Measurements from ENCODE around the gene SLC38A1. TPM values are rescaled to one million over a fixed set of nuclear protein-coding genes. Genes with fewer than 3 reads are reported as not detected.
"Not testable (repeated sequence)": the region's sequence is repeated elsewhere in the genome, so short reads cannot be mapped to it uniquely, and the experiment has no call there.

SLC38A1 gene
- total RNA-seq, 2 donors from 2014 or later: 265 to 277 TPM

DNA sequence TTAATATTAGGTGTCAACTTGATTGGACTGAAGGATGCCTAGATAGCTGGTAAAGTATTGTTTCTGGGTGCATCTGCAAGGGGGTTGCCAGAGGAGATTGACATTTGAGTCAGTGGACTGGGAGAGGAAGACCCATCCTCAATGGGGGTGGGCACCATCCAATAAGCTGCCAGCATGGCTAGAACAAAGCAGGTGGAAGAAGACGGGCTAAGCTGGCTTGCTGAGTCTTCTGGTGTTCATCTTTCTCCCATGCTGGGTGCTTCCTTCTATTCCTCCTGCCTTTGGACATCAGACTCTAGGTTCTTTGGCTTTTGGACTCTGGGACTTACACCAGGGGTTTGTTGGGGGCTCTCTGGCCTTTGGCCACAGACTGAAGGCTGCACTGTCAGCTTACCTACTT is 87.4 kb downstream of the SLC38A1 start:
- no peaks in the 10 kb centered on the region for H3K27me3 Mint-ChIP-seq (ENCODE audit: low read depth)
- ATAC-seq (replicated peaks in 1 of 2): no peak
- H3K4me3 Mint-ChIP-seq: no peak overlapping the region
- peaks cover 41% of the 10 kb centered on the region for H3K4me1 Mint-ChIP-seq (ENCODE audit: low read depth)
- H3K36me3 Mint-ChIP-seq (ENCODE audit: insufficient read depth in 2 of 2): peaks cover 0 to 2% of the 10 kb centered on the region in 2 donors
- no peaks in the 10 kb centered on the region for H3K9me3 Mint-ChIP-seq
- peak overlapping the region; percentile 65 for H3K27ac Mint-ChIP-seq
- no peak for DNase-seq

DNA sequence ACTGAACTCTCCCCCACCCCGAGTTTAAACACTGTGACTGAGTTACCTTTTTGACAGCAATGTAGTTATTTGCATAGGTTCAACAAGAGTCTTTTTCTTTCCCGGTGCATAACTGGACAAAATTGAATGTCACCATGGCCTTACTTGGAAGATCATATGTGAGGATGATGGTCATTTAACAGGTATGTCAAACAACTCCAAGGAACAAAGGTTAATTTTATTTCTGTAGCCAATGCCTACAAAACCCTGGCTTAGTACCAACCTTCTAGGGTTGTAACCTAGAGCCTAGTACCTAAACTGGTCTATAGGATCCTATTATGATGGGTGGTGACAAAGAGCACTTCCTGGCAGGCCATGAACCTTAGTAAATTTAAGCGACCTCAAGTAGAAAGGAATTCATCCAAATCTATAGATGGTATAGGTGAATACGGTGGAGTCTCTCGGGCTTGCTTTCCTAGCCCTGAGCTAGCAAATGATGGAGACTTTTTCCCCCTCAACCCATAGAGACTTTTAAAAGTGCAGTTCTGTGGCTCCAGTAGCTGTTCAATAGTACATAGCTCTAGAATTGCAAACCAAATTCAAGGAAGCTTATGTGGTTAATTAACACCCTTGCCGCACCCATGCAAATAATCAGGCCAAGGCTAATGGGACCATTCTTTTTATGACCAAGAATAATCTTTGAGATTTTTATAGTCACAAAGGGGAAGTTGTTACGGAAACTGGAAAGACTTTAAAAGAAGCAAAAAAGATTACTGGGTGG is 89.0 kb downstream of the SLC38A1 start:
- DNase-seq (no peak), ATAC-seq (replicated peaks in 1 of 2) (peak in 1 of 2 donors; percentile 29)
- Mint-ChIP-seq H3K4me1 (ENCODE audit: low read depth) (peaks cover 38% of the 10 kb centered on the region), H3K4me3 (no peak overlapping the region), H3K9me3 (no peaks in the 10 kb centered on the region), H3K27ac (no peak overlapping the region), H3K27me3 (ENCODE audit: low read depth) (no peaks in the 10 kb centered on the region), H3K36me3 (ENCODE audit: insufficient read depth in 2 of 2) (peaks cover 0 to 2% of the 10 kb centered on the region in 2 donors)

DNA sequence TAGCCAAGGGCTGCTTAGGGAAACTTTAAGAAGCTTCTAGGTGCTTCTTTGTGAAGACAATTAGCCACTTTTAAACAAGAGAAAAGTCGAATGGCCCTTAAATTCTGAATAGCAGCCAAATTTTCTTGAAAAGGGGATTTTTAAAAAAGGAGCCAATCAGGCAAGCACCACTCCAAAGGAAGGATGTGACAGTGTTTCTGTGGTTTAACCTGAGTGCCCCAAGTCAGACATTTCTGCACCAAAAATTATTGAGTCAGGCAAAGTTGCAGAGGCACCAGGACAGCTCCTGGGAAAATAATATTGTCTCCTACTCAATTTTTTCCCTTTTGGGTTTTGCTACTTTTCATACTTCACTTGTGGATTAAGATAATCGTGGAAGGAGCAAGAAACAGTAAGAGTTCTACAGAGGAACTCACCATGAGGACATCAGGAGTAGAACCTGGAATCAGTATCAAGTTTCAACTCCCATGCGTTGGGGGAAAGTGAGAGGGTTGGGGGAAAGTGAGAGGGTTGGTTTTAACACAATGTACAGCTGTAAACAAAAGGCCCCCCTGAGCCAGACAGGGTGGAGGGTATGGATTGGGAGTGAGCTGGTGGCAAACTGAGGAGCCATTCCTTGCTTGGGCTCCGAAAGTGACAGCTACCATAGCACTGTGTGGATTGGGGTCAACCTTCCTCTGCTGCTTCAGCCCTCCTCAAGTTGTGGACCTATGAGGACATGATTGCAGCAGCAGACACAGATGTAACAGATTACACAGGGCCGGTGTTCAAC is 90.8 kb downstream of the SLC38A1 start:
- no peak for DNase-seq
- Mint-ChIP-seq H3K4me1 (ENCODE audit: low read depth) (peaks cover 46% of the 10 kb centered on the region), H3K27me3 (ENCODE audit: low read depth) (no peaks in the 10 kb centered on the region), H3K9me3 (no peaks in the 10 kb centered on the region), H3K4me3 (peak overlapping the region; percentile 13 to 56), H3K36me3 (ENCODE audit: insufficient read depth in 2 of 2) (no peaks in the 10 kb centered on the region), H3K27ac (peak overlapping the region; percentile 76)
- ATAC-seq (replicated peaks in 1 of 2): peak; percentile 33 to 39

DNA sequence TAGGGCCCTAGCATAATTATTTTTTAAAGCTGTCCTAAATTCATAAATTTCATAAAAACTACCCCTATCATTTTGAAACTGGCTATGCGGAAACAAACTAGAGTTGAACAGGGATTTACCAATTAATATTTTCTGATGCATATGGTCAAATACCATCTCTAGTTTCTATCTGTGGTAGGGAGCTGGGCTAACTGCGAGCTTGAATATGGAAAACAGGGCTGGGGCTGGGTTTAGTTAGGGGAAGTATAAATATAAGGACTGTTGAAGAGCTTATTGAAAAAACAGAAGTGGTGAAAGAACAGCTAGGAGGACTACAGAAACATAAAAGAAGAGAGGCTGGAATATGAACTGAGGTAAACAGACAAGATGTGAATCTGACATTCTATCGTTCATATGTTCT is 91.8 kb downstream of the SLC38A1 start:
- Mint-ChIP-seq H3K36me3 (ENCODE audit: insufficient read depth in 2 of 2) (no peaks in the 10 kb centered on the region), H3K4me1 (ENCODE audit: low read depth) (peaks cover 46% of the 10 kb centered on the region), H3K27ac (no peak overlapping the region), H3K27me3 (ENCODE audit: low read depth) (no peaks in the 10 kb centered on the region), H3K9me3 (no peaks in the 10 kb centered on the region), H3K4me3 (no peak overlapping the region)
- DNase-seq (no peak), ATAC-seq (replicated peaks in 1 of 2) (no peak)

DNA sequence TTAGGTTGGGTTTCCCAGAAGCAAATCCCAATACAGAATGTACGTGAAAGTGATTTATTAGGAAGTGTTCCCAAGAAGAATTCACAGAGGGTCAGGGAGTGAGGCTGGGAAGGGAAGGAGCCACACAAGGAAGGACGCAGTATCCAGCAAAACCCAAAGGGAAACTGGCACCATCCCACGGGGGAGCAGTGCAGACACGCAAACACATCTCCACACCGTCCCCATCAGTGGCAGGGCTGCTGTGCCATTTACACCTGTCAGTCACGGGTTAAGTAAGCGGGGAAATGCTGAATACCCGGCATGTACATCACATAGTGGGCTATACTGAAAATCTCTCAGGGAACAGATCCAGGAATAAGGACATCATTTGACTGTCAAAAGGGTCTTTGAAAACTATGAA is 93.9 kb downstream of the SLC38A1 start:
- Mint-ChIP-seq H3K4me3 (no peak overlapping the region), H3K27ac (no peak overlapping the region), H3K4me1 (ENCODE audit: low read depth) (peaks cover 29% of the 10 kb centered on the region), H3K9me3 (peaks cover 0 to under 1% of the 10 kb centered on the region in 2 donors), H3K36me3 (ENCODE audit: insufficient read depth in 2 of 2) (no peaks in the 10 kb centered on the region), H3K27me3 (ENCODE audit: low read depth) (no peaks in the 10 kb centered on the region)
- ATAC-seq (replicated peaks in 1 of 2): no peak
- DNase-seq: no peak

DNA sequence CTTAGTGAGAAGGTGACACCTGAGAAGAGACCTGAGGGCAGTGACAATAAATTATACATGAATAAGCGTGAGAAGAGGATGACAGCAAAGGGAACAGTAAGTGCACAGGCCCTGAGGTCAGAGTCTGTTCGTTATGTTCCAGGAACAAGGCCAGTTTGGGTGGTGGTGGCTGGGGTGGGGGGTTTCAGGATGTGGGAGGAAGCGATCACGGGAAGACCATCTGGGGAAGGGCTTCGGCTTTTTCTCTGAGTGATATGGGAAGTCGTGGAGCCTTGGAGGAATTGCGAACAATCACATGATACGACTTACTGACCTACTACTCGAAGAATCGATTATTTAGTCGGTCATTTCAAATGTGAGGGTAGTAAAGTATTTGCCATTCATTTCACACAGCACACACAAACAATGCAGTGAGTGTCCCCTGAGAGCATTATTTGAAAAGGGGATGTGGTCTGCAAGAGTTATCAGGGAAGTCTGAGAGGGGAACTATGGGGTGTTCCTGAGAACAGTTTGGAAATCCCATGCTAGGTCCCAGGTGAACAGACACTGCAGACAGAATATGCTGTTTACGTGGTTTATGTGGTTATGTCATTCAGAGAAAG is 94.7 kb downstream of the SLC38A1 start:
- ATAC-seq (replicated peaks in 1 of 2): no peak

DNA sequence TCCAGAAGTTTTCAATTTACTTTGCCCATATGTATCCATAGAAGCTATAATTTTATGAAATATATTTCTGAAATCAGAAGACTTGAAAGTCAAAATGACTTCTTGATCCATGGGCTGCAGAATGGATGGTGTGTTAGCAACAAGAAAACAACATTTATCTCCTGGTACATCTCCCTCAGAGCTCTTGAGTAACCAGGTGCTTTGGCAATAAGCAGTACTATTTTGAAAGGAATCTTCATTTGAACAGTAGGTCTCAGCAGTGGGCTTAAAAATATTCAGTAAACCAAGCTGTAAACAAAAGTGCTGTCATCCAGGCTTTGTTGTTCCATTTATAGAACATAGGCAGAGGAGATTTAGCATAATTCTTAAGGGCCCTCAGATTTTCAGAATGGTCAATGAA is 100.4 kb downstream of the SLC38A1 start:
- Mint-ChIP-seq H3K4me3 (no peak overlapping the region), H3K27ac (no peak overlapping the region), H3K9me3 (peaks cover 0 to 7% of the 10 kb centered on the region in 2 donors), H3K4me1 (ENCODE audit: low read depth) (no peaks in the 10 kb centered on the region), H3K27me3 (ENCODE audit: low read depth) (no peaks in the 10 kb centered on the region), H3K36me3 (ENCODE audit: insufficient read depth in 2 of 2) (peaks cover 2% of the 10 kb centered on the region in 2 donors)
- DNase-seq: no peak
- ATAC-seq (replicated peaks in 1 of 2): no peak

More for the DNA sequence above, 94.7 kb downstream of the SLC38A1 start:
- Mint-ChIP-seq H3K27ac (peak overlapping the region; percentile 14), H3K4me3 (no peak overlapping the region), H3K36me3 (ENCODE audit: insufficient read depth in 2 of 2) (no peaks in the 10 kb centered on the region), H3K4me1 (ENCODE audit: low read depth) (peaks cover 25% of the 10 kb centered on the region), H3K9me3 (peaks cover 0 to 2% of the 10 kb centered on the region in 2 donors), H3K27me3 (ENCODE audit: low read depth) (no peaks in the 10 kb centered on the region)
- DNase-seq: no peak

DNA sequence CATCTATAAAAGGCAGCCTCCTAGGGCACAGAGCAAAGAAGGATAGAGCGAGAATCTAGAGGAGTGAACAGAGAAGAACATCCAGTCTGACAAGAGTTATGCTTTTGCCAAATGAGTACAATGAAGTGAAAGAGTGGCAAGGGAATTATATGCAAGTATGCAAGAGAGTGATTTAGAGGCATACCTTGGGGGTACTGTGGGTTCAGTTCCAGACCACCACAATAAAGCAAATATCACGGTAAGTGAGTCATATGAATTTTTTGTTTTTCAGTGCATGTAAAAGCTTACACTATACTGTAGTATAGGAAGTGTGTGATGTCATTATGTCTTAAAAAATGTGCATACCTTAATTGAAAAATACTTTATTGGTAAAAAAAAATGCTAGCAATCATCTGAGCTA is 101.4 kb downstream of the SLC38A1 start:
- H3K27me3 Mint-ChIP-seq (ENCODE audit: low read depth): no peaks in the 10 kb centered on the region
- no peak overlapping the region for H3K27ac Mint-ChIP-seq
- ATAC-seq (replicated peaks in 1 of 2): peak in 1 of 2 donors; percentile 64
- H3K4me1 Mint-ChIP-seq (ENCODE audit: low read depth): no peaks in the 10 kb centered on the region
- H3K9me3 Mint-ChIP-seq: peaks cover 0 to 7% of the 10 kb centered on the region in 2 donors
- peaks cover 2% of the 10 kb centered on the region in 2 donors for H3K36me3 Mint-ChIP-seq (ENCODE audit: insufficient read depth in 2 of 2)
- H3K4me3 Mint-ChIP-seq: no peak overlapping the region
- DNase-seq: no peak

DNA sequence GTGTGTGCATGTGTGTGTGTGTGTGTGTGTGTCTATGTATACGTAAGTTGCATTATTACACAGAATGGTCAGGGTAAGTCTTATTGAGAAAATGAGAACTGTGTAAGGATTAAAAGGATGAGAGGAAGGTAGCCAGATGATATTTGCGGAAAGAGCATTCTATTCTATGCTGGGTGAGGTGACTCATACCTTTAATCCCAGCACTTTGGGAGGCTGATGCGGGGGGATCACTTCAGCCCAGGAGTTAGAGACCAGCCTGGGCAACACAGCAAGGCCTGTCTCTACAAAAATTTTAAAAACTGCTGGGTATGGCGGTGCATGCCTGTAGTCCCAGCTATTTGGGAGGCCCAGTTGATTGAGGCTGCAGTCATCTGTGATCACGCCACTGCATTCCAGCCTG is 103.7 kb downstream of the SLC38A1 start:
- Mint-ChIP-seq H3K9me3 (peaks cover 0 to 7% of the 10 kb centered on the region in 2 donors), H3K36me3 (ENCODE audit: insufficient read depth in 2 of 2) (peaks cover 2% of the 10 kb centered on the region in 2 donors), H3K4me1 (ENCODE audit: low read depth) (no peaks in the 10 kb centered on the region), H3K27me3 (ENCODE audit: low read depth) (no peaks in the 10 kb centered on the region), H3K4me3 (no peak overlapping the region), H3K27ac (no peak overlapping the region)
- ATAC-seq (replicated peaks in 1 of 2) (no peak), DNase-seq (no peak)

DNA sequence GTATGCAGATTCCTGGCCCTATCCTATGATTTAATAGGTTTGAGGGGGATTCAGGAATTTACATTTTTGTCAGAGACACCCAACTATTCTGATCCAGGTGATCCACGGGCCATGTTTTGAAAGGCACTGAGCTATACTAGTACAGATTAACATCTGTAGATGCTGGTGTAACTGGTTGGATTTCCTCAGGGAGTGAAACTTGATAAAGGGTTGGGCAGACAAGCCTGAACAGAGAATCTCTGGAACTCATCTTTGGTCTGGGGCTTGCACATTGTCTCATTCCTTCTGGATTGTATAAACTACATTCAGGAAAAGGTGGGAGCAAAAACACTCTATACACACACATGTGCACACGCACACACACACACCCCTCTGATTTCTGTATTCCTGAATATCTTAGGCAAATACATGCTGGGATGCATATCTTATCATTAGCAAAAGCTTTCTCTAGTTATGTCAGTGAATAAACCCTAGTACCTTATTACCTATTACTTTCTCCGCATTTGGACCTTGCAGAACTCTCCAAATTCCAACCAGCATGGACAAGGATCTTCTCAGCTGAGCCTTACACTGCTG is 104.6 kb downstream of the SLC38A1 start:
- Mint-ChIP-seq H3K27me3 (ENCODE audit: low read depth) (no peaks in the 10 kb centered on the region), H3K4me3 (no peak overlapping the region), H3K36me3 (ENCODE audit: insufficient read depth in 2 of 2) (peaks cover 2% of the 10 kb centered on the region in 2 donors), H3K27ac (no peak overlapping the region), H3K9me3 (peaks cover 0 to 5% of the 10 kb centered on the region in 2 donors), H3K4me1 (ENCODE audit: low read depth) (no peaks in the 10 kb centered on the region)
- ATAC-seq (replicated peaks in 1 of 2) (no peak), DNase-seq (no peak)

DNA sequence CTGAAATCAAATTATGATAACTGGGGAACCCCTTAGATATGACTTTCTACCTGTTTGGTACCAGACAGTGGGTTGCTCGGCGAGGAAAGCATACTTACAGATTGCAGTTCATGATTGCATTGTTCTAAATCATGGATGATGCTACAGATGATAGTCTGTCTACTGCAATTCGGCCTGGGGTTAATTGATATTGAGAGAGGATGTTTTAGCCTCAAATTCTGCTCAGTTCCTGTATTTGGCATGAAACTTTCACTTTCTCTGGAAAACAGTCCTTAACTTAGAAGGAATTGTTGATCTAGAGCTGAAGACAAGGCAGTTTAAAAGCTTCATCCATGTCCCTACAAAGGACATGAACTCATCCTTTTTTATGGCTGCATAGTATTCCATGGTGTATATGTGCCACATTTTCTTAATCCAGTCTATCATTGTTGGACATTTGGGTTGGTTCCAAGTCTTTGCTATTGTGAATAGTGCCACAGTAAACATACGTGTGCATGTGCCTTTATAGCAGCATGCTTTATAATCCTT is 106.2 kb downstream of the SLC38A1 start:
- H3K4me3 Mint-ChIP-seq; H3K9me3 Mint-ChIP-seq; H3K27me3 Mint-ChIP-seq (ENCODE audit: low read depth); ATAC-seq (replicated peaks in 1 of 2); H3K27ac Mint-ChIP-seq; H3K36me3 Mint-ChIP-seq (ENCODE audit: insufficient read depth in 2 of 2); DNase-seq: not testable (repeated sequence)
- H3K4me1 Mint-ChIP-seq (ENCODE audit: low read depth): peaks cover 10% of the 10 kb centered on the region

DNA sequence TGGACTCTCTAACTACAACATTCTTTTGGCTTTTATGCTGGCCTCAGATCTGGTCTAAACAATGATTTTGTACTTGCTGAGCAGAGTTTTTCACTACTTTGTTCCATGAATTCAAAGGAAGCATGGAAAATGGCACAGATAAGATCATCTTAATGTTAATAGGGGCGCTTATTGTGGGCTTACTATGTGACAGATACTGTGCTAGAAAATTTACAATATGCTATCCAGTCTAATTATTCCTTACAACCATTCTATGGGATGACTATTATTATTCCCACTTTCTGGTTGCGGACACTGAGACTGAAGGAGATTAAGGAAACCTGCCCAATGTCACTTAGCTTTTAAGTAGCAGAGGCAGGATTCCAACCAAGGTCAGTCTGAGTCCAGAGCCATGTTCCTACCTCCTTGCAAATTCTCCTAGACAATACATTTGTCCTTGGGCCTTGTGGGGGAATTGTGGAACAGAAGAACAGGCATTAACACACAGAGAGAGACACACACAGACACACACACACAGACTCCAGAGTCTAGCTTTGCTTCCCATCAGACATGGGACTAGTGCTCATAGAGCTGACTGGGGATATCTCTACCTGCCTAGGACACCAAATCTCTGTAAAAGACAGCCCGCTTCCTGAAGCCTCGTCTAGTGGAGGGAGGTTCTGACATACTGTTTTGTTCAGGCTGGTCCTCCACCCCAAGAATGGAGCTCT is 107.7 kb downstream of the SLC38A1 start:
- Mint-ChIP-seq H3K4me3 (no peak overlapping the region), H3K27me3 (ENCODE audit: low read depth) (no peaks in the 10 kb centered on the region), H3K27ac (no peak overlapping the region), H3K9me3 (peaks cover 2 to 6% of the 10 kb centered on the region in 2 donors), H3K4me1 (ENCODE audit: low read depth) (peaks cover 15% of the 10 kb centered on the region), H3K36me3 (ENCODE audit: insufficient read depth in 2 of 2) (peaks cover 5 to 9% of the 10 kb centered on the region in 2 donors)
- ATAC-seq (replicated peaks in 1 of 2) (no peak), DNase-seq (no peak)
